HG03378 (cell line): ENCODE data around the gene PARP6.
A peak's percentile ranks its signal among the peaks of the same experiment; 100 is the strongest.
"Not testable (repeated sequence)": the region's sequence is repeated elsewhere in the genome, so short reads cannot be mapped to it uniquely, and the experiment has no call there.

Experiments used
- ATAC-seq: cut with Tn5 transposase; IDR thresholded peaks from one replicate; pipeline ENCODE4 v1.9.1; 2021; ENCODE audit warnings: mild to moderate bottlenecking, moderate library complexity; ENCODE audit not compliant: unreplicated experiment

The PARP6 gene

GRCh38 chr15:72280751-72281150, 8.4 kb upstream of the PARP6 start:
- ATAC-seq: no peak

- no peak for ATAC-seq
These were observed 6.4 kb upstream of the PARP6 start for GRCh38 chr15:72278737-72279136.

GRCh38 chr15:72276326-72276700, 4.0 kb upstream of the PARP6 start:
- ATAC-seq: no peak

DNA sequence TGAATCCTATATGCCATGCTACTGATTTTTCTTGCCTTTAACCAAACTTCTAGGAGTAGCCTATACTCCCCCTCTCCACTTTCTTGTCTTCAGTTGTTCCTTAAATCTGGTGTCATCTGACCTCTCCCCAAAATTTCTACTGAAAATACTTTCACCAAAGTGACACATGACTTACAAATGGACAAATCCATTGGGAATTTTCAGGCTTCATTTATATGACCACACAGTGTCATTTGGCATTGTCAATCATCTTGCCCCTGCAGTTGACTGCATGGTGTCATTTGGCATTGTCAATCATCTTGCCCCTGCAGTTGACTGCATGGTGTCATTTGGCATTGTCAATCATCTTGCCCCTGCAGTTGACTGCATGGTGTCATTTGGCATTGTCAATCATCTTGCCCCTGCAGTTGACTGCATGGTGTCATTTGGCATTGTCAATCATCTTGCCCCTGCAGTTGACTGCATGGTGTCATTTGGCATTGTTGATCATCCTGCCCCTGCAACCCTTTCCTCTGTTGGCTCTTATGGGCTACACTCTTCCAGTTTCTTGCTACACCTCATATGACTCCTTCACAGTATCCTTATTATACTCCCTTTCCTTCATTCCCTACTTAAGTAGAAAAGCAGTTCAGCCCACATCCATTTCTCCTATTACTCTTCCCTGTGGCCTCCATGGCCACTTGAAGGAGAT, 3.4 kb upstream of the PARP6 start:
- ATAC-seq: not testable (repeated sequence)

GRCh38 chr15:72272997-72273352, 621 bp upstream of the PARP6 start:
- ATAC-seq: no peak

DNA sequence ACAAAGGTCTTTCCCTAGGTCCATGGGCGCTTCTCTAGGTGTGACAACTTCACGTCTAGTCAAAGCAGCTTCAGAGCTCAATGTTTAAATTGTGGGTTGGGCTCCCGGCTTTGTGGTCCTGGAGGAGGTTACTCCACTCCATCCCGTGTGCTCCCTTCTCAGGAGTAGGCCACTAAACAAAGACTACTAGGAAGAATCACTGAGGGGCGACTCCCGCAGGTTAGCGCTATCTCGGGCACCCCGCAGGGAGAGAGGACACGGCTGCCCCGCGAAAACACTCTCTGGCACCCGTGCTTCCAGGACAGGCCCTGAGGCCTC, 500 bp downstream of the PARP6 start:
- no peak for ATAC-seq

GRCh38 chr15:72271221-72271620, 1.1 kb downstream of the PARP6 start:
- no peak for ATAC-seq

GRCh38 chr15:72269739-72270138, 2.6 kb downstream of the PARP6 start:
- no peak for ATAC-seq

GRCh38 chr15:72265031-72265430, 7.3 kb downstream of the PARP6 start:
- no peak for ATAC-seq

DNA sequence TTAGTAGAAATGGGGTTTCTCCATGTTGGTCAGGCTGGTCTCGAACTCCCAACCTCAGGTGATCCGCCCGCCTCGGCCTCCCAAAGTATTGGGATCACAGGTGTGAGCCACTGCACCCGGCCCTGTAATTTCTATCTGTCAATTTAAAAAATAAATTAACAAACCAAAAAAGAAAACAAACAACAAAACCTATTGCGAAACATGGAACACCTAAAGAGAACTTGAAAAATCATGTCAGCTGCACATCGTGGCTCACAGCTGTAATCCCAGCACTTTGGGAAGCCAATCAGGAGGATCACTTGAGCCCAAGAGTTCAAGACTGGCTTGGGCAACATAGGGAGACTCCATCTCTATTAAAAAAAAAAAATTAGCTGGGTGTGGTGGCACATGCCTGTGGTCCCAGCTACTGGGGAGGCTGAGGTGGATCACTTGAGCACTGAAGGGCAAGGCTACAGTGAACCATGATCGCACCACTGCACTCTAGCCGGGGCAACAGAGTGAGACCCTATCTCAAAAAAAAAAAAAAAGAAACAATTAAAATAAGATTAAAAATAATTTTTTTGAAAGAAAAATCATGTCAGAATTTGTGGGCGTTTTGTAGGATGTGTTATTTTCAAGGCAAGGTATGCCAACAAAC, 19.6 kb downstream of the PARP6 start:
- ATAC-seq: no peak

DNA sequence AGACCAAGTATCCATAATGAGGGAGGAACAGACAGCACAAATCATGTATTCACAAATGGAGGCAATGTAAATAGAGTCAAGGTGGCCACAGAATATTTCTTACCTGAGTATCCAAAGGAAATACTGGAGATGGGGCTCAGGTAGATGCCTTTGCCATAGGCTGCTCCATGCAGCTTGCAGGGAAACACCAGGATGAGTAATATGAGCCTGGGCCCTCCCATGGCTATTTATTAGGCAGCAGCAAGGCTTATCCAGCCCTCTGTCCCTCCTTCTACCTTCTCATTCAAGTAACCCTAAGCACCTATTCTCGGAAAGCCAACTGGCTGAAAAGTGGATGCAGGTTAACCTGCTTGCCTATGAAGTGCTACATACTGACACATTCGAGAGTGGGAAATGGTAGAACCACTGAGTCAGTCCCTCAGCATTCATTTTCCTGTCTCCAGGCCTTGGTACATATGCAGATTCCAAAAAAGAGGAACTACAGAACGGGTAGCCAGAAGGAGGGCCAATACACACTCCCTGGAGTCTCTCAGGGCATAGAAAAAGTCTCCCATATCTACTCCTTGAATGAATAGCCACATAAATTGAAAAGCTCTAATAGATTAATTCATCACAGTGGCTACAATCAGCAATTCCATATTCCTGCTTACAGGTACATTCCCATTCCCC, 23.1 kb downstream of the PARP6 start:
- ATAC-seq: no peak

DNA sequence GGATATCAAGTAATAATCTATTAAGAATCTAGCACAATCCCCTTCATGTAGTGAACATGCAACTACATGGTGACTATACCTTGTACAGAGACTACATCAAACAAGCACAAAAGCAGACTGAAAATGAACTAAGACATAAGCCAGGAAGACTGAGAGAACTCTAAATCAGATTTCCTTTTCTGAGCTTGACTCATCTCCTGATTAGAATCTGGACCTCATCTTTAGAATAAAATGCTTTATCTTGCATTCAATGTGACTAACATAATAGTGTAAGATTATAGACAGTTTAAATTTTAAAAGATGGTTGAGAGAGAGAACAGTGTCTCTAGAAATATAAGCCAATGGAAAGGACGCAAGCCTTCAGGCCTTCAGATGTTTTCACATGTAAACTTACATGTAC, 23.8 kb downstream of the PARP6 start:
- no peak for ATAC-seq

GRCh38 chr15:72242775-72243370, 29.5 kb downstream of the PARP6 start:
- ATAC-seq: no peak

DNA sequence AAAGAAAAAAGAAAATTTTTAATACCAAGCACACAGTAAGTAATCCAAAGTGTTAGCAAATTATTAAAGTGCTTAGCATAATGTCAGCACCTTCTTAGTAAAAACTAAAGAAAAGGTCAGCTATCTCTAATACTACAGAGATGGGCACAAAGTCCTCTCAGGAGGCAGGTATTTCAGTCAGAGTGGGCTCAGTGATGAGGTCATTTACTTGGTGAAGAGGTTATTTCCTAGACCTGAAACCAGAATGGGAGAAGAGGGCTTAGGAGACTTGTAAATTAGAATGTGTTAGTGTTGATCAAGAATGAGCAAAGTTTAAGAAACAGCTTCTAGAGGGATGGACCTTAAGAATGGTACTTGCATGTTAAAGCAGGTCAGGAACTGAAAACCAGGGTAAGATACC, 32.7 kb downstream of the PARP6 start:
- no peak for ATAC-seq

DNA sequence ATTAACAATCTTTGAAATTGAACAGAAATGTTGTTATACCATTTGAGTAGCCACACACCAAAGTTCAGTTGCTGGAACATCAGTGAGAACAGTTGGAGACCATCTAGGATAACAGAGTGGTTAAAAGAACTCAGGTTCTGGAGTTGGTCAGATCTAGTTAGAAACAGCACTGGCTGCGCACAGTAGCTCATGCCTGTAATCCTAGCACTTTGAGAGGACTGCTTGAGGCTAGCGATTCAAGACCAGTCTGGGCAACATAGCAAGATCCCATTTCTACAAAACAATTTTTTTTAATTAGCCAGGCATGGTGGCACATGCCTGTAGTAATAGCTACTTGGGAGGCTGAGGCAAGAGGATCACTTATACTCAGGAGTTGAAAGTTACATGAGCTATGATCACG, 33.8 kb downstream of the PARP6 start:
- no peak for ATAC-seq

GRCh38 chr15:72237853-72238224, 34.5 kb downstream of the PARP6 start:
- no peak for ATAC-seq

DNA sequence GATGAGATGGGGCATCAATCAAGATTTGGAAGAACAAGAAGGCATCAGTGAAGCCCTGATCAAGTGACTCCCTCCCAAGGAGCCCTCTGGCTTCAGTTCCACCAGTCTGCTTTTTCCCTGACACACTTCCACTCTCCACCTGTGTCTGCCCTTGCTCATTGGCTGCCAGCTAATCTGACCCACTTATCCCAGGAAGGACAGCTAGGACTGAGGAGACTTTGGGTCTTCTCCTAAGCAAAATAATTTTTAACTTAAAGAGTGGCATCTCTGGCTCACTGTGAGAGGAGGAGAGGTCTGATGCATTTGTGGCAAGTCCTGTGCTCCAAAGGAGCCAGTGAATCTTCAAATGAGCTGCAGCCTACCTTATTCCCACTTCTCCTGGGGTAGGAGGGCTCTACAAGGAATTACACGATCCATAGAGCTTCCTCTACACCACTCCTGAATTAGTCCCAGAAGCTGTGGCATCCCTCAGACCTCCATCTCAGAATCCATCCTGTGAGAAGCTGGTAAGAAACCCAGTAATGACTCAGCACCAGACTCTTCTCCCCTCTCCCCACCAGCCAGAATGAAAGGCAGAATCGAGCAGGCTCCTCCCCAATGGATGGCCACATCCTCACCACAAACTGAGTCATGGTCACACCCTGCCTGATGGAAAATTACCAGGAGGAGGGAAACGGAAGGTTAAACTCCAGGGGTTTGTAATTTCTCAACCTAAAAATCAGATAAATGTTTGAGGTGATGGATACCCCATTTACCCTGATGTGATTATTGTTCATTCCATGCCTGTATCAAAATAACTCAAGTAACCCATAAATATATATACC, 35.1 kb downstream of the PARP6 start:
- peak; percentile 62 for ATAC-seq

GRCh38 chr15:72236381-72237003, 35.9 kb downstream of the PARP6 start:
- ATAC-seq: no peak

DNA sequence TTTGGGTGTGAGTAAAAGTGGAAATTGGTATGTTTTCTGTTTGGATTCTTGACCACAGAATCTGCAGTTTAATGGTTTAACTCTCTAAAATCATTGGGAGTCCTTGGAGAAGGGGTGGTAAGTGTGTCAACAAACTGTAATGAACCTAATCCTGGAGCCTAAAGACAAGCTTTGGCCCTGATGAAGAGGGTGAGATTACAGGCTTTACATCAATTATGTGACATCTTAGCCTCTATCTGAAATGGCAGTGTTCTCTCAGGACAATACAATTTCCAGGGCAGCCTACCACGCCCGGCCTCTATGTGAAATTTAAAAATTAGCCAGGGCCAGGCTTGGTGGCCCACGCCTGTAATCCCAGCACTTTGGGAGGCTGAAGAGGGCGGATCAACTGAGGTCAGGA, 37.1 kb downstream of the PARP6 start:
- ATAC-seq: no peak

GRCh38 chr15:72233769-72234168, 38.6 kb downstream of the PARP6 start:
- no peak for ATAC-seq
